BLaER1 treated with 17β-estradiol and CSF1 and Interleukin-3, amounts not matched to agents 10 nM and 100 nM (cell line): ENCODE measurements around the gene TERB1.

Experiments
- H3K27ac ChIP-seq, 11 experiments: shearing (Covaris generic); formaldehyde crosslinking; 2 replicates each; pipeline ENCODE4 v1.8.1; 2022
- H3K27me3 ChIP-seq, 11 experiments: shearing (Covaris generic); formaldehyde crosslinking; 2 replicates each; pipeline ENCODE4 v1.8.1; 2022
- H3K36me3 ChIP-seq, 11 experiments: shearing (Covaris generic); formaldehyde crosslinking; 2 replicates each; pipeline ENCODE4 v1.8.1; 2022
- H3K4me1 ChIP-seq, 10 experiments: shearing (Covaris generic); formaldehyde crosslinking; 2 replicates each; pipeline ENCODE4 v1.8.1; 2022
- H3K4me2 ChIP-seq, 11 experiments: shearing (Covaris generic); formaldehyde crosslinking; 2 replicates each; pipeline ENCODE4 v1.8.1; 2022
- H3K4me3 ChIP-seq, 10 experiments: shearing (Covaris generic); formaldehyde crosslinking; 2 replicates each; pipeline ENCODE4 v1.8.1; 2022
- H3K9ac ChIP-seq, 11 experiments: shearing (Covaris generic); formaldehyde crosslinking; 2 replicates each; pipeline ENCODE4 v1.8.1; 2022
- H3K9me3 ChIP-seq, 11 experiments: shearing (Covaris generic); formaldehyde crosslinking; replicated peaks in 1 of 11; 2 replicates each; pipeline ENCODE4 v1.8.1; 2022
- H4K20me1 ChIP-seq, 11 experiments: shearing (Covaris generic); formaldehyde crosslinking; 2 replicates each; pipeline ENCODE4 v1.8.1; 2022
- Cebpa-rat ChIP-seq, 11 experiments: shearing (Covaris generic); IDR thresholded peaks; 2 replicates each; pipeline ENCODE4 v1.8.1; 2022

TERB1 gene

DNA sequence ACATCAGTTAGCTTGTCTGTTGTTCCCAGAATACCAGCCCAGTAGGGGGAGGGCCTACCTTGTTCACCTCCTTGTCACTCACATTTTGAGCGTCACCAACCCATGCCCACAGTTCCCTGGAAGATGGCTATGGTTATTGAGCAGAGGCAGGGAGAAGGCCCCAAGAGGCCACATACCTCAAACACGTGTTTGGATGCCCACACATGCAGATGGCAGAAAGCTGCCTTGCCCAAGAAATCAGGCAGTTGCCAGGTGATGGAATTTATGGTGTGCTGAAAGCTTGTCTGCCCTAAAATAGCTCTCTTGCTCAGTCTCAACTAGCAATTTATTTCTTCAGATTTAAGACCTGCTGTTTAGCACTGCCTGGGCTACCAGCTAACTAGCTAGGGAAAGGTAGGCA lies 88.3 kb downstream of the TERB1 start:
- 0 out of 22 replicates have a peak, but pooled peaks of 1 of the 11 experiments have one; percentile 20 for TF ChIP-seq Cebpa-rat (IDR thresholded peaks at IDR 0.05)
- H3K36me3 ChIP-seq, result peaks cover 2 to 11% (median 6%) of the 10 kb centered on the region in 11 experiments; a peak in 13 of 22 replicates
- H3K9me3 ChIP-seq, result peaks cover 8 to 18% (median 14%) of the 10 kb centered on the region in 11 experiments
- peak overlapping the region in 2 of 11 experiments; percentile 23 to 56; a peak in 4 of 22 replicates for H3K27ac ChIP-seq
- no peaks in the 10 kb centered on the region for H3K27me3 ChIP-seq
- no peak overlapping the region for H3K4me3 ChIP-seq
- H3K9ac ChIP-seq, result peak overlapping the region in 3 of 11 experiments; percentile 4 to 9 (median 6); a peak in 2 of 22 replicates
- no peaks in the 10 kb centered on the region for H4K20me1 ChIP-seq
- peak overlapping the region in 7 of 11 experiments; percentile 17 to 67 (median 46); a peak in 14 of 22 replicates for H3K4me2 ChIP-seq
- peaks cover 0 to 27% (median 19%) of the 10 kb centered on the region in 10 experiments; a peak in 13 of 20 replicates for H3K4me1 ChIP-seq

- Histone ChIP-seq H3K9me3 (peaks cover 8 to 18% (median 14%) of the 10 kb centered on the region in 11 experiments), H3K4me2 (peak overlapping the region in 4 of 11 experiments; percentile 44 to 67 (median 56); a peak in 9 of 22 replicates), H3K36me3 (peaks cover 0 to 5% (median under 1%) of the 10 kb centered on the region in 11 experiments; a peak in 5 of 22 replicates), H3K4me3 (no peak overlapping the region), H3K9ac (no peak overlapping the region), H3K4me1 (peaks cover 0 to 31% (median 19%) of the 10 kb centered on the region in 10 experiments; a peak in 13 of 20 replicates), H3K27me3 (no peaks in the 10 kb centered on the region), H3K27ac (peak overlapping the region in 1 of 11 experiments; percentile 56; a peak in 1 of 22 replicates), H4K20me1 (no peaks in the 10 kb centered on the region)
- no peak for TF ChIP-seq Cebpa-rat (IDR thresholded peaks at IDR 0.05)
These were observed 88.9 kb downstream of the TERB1 start for GRCh38 chr16:66712512-66712911.

DNA sequence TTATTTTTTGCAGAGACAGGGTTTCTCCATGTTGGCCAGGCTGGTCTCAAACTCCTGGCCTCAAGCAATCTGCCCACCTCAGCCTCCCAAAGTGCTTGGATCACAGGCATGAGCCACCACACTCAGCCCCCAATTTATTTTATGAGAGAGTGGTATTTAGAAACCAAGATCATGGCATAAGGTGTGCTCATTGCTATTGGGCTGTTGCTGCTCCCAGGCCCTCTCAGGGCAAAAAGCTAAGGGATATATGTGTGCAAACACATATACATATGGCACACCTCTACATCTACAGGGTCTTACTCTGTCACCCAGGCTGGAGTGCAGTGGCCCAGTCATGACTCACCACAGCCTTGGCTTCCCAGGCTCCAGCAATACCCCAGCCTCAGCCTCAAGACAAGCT lies 89.8 kb downstream of the TERB1 start:
- no peaks in the 10 kb centered on the region for H4K20me1 ChIP-seq
- H3K4me3 ChIP-seq, result no peak overlapping the region
- no peaks in the 10 kb centered on the region for H3K27me3 ChIP-seq
- no peak overlapping the region for H3K9ac ChIP-seq
- H3K9me3 ChIP-seq, result peaks cover 8 to 18% (median 14%) of the 10 kb centered on the region in 11 experiments
- H3K4me2 ChIP-seq, result no peak overlapping the region
- H3K4me1 ChIP-seq, result peaks cover 1 to 34% (median 22%) of the 10 kb centered on the region in 10 experiments; a peak in 18 of 20 replicates
- no peaks in the 10 kb centered on the region for H3K36me3 ChIP-seq
- H3K27ac ChIP-seq, result no peak overlapping the region
- TF ChIP-seq Cebpa-rat (IDR thresholded peaks at IDR 0.05), result no peak

DNA sequence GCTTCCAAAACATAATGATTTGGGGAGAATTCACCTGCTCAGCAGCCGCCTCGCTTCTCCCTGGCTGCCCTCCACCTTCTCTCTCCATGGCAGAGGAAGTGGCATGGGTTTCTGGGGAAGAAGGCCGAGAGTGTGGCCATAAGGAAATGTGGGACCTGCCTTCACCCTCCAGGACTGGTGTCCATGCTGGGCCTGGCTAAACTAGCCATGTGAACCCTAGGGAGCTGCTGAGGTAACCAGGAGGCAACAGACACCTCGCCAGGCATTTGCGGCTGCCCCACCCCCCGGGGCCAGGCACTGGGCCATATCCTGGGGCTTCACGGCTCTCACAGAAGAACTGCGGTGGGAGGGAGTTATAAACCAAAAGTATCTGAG lies 94.9 kb downstream of the TERB1 start:
- H3K36me3 ChIP-seq, result no peaks in the 10 kb centered on the region
- peaks cover 1 to 17% (median 13%) of the 10 kb centered on the region in 11 experiments; a peak in 21 of 22 replicates for H3K9me3 ChIP-seq
- no peaks in the 10 kb centered on the region for H4K20me1 ChIP-seq
- TF ChIP-seq Cebpa-rat (IDR thresholded peaks at IDR 0.05), result no peak
- peak overlapping the region in 7 of 11 experiments; percentile 0 to 35 (median 24); a peak in 8 of 22 replicates for H3K4me2 ChIP-seq
- H3K27me3 ChIP-seq, result no peaks in the 10 kb centered on the region
- no peak overlapping the region for H3K4me3 ChIP-seq
- H3K27ac ChIP-seq, result no peak overlapping the region
- H3K4me1 ChIP-seq, result peaks cover 23 to 38% (median 33%) of the 10 kb centered on the region in 10 experiments
- no peak overlapping the region for H3K9ac ChIP-seq

DNA sequence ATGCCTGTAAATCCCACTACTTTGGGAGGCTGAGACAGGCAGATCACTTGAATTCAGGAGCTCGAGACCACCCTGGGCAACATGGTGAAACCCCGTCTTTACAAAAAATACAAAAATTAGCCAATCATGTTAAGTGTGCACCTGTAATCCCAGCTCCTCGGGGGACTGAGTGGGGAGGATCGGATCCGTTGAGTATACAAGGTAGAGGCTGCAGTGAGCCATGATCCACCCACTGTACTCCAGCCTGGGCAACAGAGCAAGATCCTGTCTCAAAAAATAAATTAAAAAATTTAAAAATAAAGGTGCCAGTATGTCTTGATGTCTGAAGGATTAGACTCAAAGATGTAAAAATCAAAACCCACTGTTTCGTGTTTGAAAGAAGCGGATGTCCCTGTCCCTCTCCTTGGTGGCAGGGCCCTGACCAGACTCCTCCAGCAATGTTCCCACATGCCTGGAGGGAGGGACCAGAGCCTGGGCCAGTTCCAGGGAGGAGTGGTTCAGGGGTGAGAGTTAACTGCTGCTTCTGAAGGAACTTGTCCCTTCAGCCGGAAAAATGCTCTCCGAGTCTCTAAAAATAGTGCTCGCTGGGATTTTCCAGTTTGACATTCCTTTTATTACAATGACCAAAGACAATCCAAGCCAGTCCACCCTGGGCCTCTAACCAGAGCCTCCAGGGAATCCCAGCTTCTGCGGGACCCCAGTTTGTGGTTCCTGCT lies 95.4 kb downstream of the TERB1 start:
- peak overlapping the region in 7 of 11 experiments; percentile 0 to 35 (median 24); a peak in 5 of 22 replicates for H3K4me2 ChIP-seq
- H3K9ac ChIP-seq, result no peak overlapping the region
- no peak overlapping the region for H3K4me3 ChIP-seq
- no peak for TF ChIP-seq Cebpa-rat (IDR thresholded peaks at IDR 0.05)
- no peaks in the 10 kb centered on the region for H3K36me3 ChIP-seq
- H3K27me3 ChIP-seq, result no peaks in the 10 kb centered on the region
- H3K27ac ChIP-seq, result no peak overlapping the region
- H3K4me1 ChIP-seq, result peaks cover 28 to 43% (median 39%) of the 10 kb centered on the region in 10 experiments
- no peaks in the 10 kb centered on the region for H4K20me1 ChIP-seq
- H3K9me3 ChIP-seq, result peaks cover 0 to 19% (median 15%) of the 10 kb centered on the region in 11 experiments; a peak in 19 of 22 replicates
